ENCODE measurements around the gene PDGFD.

PDGFD gene

GRCh38 chr11:104076455-104076854 lies 87.5 kb downstream of the PDGFD start:
- Histone ChIP-seq H3K27me3 (ENCODE audit: insufficient read depth, low read length) (no peaks in the 10 kb centered on the region), H3K4me3 (ENCODE audit: low read length) (no peak overlapping the region), H3K36me3 (ENCODE audit: insufficient read depth, low read length) (no peaks in the 10 kb centered on the region), H3K4me1 (ENCODE audit: insufficient read depth, low read length) (no peaks in the 10 kb centered on the region), H2AFZ (ENCODE audit: low read depth, low read length) (no peak overlapping the region), H3K9me3 (ENCODE audit: low read length) (no peaks in the 10 kb centered on the region)

- no peaks in the 10 kb centered on the region for H3K27me3 ChIP-seq (ENCODE audit: insufficient read depth, low read length)
- no peaks in the 10 kb centered on the region for H3K4me1 ChIP-seq (ENCODE audit: insufficient read depth, low read length)
- H3K4me3 ChIP-seq (ENCODE audit: low read length), result no peak overlapping the region
- no peaks in the 10 kb centered on the region for H3K9me3 ChIP-seq (ENCODE audit: low read length)
- no peak overlapping the region for H2AFZ ChIP-seq (ENCODE audit: low read depth, low read length)
- H3K36me3 ChIP-seq (ENCODE audit: insufficient read depth, low read length), result no peaks in the 10 kb centered on the region
Measured at GRCh38 chr11:104075706-104076105, 88.2 kb downstream of the PDGFD start.

- Histone ChIP-seq H3K4me1 (ENCODE audit: insufficient read depth, low read length) (no peaks in the 10 kb centered on the region), H3K4me3 (ENCODE audit: low read length) (no peak overlapping the region), H3K27me3 (ENCODE audit: insufficient read depth, low read length) (no peaks in the 10 kb centered on the region), H3K9me3 (ENCODE audit: low read length) (no peaks in the 10 kb centered on the region), H3K36me3 (ENCODE audit: insufficient read depth, low read length) (no peaks in the 10 kb centered on the region), H2AFZ (ENCODE audit: low read depth, low read length) (no peak overlapping the region)
Measured at GRCh38 chr11:104075091-104075490, 88.9 kb downstream of the PDGFD start.

DNA sequence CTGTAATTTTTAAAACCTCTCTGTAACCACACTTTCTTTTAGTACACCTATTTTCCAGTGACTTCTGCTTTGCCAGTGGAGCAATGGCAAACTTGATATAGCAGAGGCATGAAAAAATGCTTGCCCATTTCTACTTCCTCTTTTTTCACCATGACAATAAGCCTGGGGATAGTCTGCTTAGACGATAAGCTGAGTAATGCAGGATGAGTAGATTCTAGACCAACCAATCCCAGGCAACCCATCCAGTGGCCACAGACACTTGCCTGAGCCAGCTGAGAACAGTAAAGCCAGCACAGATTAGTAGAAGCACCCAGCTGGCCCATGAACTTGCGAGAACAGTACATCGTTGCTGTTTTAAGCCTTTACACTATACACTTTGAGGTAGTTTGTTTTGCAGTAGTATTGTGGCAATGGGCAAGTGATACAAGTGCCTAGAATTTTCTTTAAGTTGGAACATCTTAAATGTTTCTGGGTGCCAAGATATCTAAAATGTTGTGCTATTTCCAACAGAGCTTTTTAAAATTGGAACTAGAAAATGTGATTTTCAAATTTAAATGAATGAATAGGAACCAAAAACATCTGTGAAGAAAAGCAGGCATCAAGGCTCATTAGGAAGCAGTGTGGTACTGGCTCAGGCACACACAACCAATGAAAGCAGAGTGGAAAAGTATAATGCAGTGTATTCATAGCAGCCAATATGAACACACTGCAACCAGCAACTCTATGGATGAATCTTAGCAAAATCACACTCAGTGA lies 89.8 kb downstream of the PDGFD start:
- no peak overlapping the region for H3K4me3 ChIP-seq (ENCODE audit: low read length)
- H3K27me3 ChIP-seq (ENCODE audit: insufficient read depth, low read length), result no peaks in the 10 kb centered on the region
- no peak overlapping the region for H2AFZ ChIP-seq (ENCODE audit: low read depth, low read length)
- H3K36me3 ChIP-seq (ENCODE audit: insufficient read depth, low read length), result no peaks in the 10 kb centered on the region
- H3K9me3 ChIP-seq (ENCODE audit: low read length), result no peaks in the 10 kb centered on the region
- H3K4me1 ChIP-seq (ENCODE audit: insufficient read depth, low read length), result no peaks in the 10 kb centered on the region

DNA sequence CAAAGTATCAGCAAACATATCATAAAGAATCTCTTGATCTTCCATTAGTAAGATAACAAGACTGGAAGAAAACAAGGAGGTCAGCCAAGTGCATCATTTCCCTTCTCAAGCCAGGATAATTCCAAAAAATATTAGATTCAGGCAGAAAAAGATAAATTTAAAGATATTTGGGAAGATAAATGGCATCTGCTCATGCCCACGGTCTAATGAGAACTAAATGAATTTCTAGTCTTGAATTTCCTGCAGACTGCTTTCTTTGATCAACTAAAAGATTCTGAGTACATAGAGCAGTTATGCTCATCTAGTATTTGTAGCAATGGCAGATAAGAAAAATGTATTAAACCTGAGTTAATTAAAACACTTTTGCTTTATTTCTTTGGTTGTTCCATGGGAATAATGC lies 96.4 kb downstream of the PDGFD start:
- Histone ChIP-seq H3K4me1 (ENCODE audit: insufficient read depth, low read length) (no peaks in the 10 kb centered on the region), H3K36me3 (ENCODE audit: insufficient read depth, low read length) (no peaks in the 10 kb centered on the region), H3K9me3 (ENCODE audit: low read length) (no peaks in the 10 kb centered on the region), H2AFZ (ENCODE audit: low read depth, low read length) (no peak overlapping the region), H3K4me3 (ENCODE audit: low read length) (no peak overlapping the region), H3K27me3 (ENCODE audit: insufficient read depth, low read length) (no peaks in the 10 kb centered on the region)

DNA sequence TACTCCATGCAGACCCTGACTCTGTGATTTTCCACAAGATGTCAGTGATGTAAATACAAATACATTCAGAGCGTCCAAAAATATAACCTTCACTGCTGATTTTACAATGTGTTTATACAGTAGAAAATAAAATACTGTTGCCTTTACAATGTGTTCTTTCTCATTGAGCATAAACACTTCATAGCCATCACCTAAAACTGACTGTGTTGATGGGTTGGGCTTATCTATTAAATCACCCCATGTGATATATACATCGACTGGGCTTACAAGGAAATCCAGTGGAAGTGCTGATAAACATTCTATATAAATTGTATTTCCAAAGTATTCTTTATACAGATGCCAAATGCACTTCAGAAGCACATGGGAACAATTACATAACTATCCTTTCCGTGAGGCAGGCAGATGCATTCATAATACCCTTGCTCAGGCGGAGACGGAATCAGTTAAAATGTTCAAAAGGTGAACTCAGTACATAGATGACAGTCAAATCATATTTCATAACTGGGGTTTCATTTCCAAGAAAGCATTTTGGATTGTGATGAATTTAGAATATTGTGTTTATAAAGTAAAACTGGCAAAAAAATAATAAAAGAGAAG lies 99.8 kb downstream of the PDGFD start:
- Histone ChIP-seq H3K36me3 (ENCODE audit: insufficient read depth, low read length) (no peaks in the 10 kb centered on the region), H3K9me3 (ENCODE audit: low read length) (no peaks in the 10 kb centered on the region), H3K4me1 (ENCODE audit: insufficient read depth, low read length) (no peaks in the 10 kb centered on the region), H3K4me3 (ENCODE audit: low read length) (no peak overlapping the region), H2AFZ (ENCODE audit: low read depth, low read length) (no peak overlapping the region), H3K27me3 (ENCODE audit: insufficient read depth, low read length) (no peaks in the 10 kb centered on the region)

DNA sequence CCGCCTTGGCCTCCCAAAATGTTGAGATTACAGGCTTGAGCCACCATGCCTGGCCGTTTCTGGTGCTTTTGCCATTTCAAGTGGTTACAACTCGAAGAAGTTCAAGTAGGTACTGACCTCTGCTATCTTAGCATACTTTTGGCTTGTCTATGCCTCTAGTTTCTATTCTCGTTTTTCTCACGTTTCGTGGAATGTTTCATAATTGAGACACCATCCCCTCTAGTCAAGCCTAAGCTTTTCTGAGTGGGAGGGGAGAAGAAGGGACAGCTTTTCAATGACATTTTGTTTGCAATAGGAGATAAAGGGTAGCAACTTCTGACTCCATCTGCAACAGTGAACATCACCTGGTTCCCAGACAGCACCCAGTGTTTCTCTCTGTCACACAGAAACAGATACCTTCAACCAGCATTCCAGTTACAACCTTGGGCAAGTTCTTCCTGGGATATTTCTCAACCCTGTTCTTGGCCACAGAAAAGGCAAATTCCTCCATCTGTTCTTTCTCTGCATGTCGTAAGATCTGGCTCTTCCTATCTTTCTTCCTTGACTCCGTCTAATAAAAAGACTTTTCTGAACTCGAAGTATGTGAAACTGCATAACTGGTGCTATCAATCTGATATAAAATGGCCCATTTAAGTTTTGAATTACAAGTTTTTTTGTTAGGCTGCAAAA lies 102.0 kb downstream of the PDGFD start:
- no peaks in the 10 kb centered on the region for H3K4me1 ChIP-seq (ENCODE audit: insufficient read depth, low read length)
- H2AFZ ChIP-seq (ENCODE audit: low read depth, low read length), result no peak overlapping the region
- no peaks in the 10 kb centered on the region for H3K36me3 ChIP-seq (ENCODE audit: insufficient read depth, low read length)
- H3K9me3 ChIP-seq (ENCODE audit: low read length), result no peaks in the 10 kb centered on the region
- H3K27me3 ChIP-seq (ENCODE audit: insufficient read depth, low read length), result no peaks in the 10 kb centered on the region
- H3K4me3 ChIP-seq (ENCODE audit: low read length), result no peak overlapping the region

DNA sequence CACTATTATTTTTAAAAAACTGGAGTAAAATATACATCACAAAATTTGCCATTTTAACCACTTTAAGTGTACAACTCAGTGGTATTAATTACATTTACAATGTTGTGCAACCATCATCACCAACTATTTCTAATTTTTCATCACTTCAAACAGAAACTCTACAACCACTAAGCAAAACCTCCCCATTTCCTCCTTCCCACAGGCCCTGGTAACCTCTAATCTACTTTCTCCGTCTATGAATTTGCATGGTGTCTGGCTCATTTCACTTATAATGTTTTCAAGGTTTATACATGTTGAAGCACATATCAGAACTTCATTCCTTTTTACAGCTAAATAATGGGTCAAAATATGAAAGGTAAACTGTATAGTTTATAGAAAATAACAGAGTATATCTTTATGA lies 103.1 kb downstream of the PDGFD start:
- no peaks in the 10 kb centered on the region for H3K36me3 ChIP-seq (ENCODE audit: insufficient read depth, low read length)
- no peak overlapping the region for H2AFZ ChIP-seq (ENCODE audit: low read depth, low read length)
- no peak overlapping the region for H3K4me3 ChIP-seq (ENCODE audit: low read length)
- H3K9me3 ChIP-seq (ENCODE audit: low read length), result no peaks in the 10 kb centered on the region
- H3K4me1 ChIP-seq (ENCODE audit: insufficient read depth, low read length), result peaks cover under 1% of the 10 kb centered on the region
- H3K27me3 ChIP-seq (ENCODE audit: insufficient read depth, low read length), result no peaks in the 10 kb centered on the region

DNA sequence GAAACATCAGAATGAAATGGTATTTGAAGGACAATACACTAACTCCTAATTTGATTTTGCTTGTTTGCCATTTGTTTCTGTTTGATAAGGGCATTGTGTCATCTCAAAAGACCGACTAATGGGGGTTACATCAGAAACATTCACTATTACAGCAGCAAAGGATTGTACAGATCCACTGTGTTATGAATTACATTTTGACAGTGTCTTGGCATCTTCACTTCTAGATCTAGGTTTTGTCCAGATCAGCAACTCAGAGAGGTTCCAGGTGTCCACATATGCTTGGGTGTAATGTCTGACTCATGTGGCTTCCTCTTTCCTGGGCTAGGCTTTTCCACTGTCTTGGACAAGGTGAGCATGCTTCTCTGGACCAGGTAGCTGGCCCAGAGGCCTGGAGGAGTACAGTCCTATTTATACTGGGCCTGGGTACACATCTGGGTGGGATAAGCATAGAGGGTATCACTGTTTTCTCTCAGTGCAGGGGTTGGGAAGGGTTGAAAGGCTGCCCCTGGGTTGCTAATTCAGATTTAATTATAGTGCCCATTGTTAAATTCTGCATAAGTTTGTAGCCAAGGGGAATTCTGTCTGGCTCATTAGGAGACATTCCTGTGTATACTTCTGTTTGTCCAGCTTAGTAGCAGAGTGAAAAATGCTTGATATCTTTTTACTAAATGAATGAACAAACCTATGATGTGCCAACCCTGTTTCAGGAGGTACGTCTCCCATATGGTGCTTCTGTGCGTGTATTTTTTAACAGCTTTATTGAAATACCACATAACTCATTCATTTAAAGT lies 103.7 kb downstream of the PDGFD start:
- Histone ChIP-seq H2AFZ (ENCODE audit: low read depth, low read length) (no peak overlapping the region), H3K4me1 (ENCODE audit: insufficient read depth, low read length) (peaks cover 7% of the 10 kb centered on the region), H3K36me3 (ENCODE audit: insufficient read depth, low read length) (no peaks in the 10 kb centered on the region), H3K27me3 (ENCODE audit: insufficient read depth, low read length) (no peaks in the 10 kb centered on the region), H3K9me3 (ENCODE audit: low read length) (no peaks in the 10 kb centered on the region), H3K4me3 (ENCODE audit: low read length) (no peak overlapping the region)

DNA sequence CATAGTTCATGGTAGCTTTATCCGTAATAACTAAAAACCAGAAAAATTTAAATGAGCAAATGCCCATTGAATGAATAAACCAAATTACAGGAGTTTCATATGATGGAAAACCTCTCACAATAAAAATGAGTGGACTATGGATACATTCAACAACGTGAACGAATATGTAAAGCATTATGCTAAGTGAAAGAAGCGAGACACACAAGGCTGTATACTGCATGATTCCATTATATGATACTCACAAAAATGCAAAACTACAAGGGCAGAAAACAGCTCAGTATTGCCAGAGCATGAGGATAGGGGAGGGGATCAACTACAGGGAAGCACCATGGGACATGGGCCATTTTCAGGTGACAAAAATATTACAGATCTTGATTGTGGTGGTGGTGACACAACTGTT lies 105.3 kb downstream of the PDGFD start:
- Histone ChIP-seq H3K36me3 (ENCODE audit: insufficient read depth, low read length) (no peaks in the 10 kb centered on the region), H3K9me3 (ENCODE audit: low read length) (no peaks in the 10 kb centered on the region), H3K4me1 (ENCODE audit: insufficient read depth, low read length) (peaks cover 9% of the 10 kb centered on the region), H3K4me3 (ENCODE audit: low read length) (no peak overlapping the region), H2AFZ (ENCODE audit: low read depth, low read length) (no peak overlapping the region), H3K27me3 (ENCODE audit: insufficient read depth, low read length) (no peaks in the 10 kb centered on the region)

DNA sequence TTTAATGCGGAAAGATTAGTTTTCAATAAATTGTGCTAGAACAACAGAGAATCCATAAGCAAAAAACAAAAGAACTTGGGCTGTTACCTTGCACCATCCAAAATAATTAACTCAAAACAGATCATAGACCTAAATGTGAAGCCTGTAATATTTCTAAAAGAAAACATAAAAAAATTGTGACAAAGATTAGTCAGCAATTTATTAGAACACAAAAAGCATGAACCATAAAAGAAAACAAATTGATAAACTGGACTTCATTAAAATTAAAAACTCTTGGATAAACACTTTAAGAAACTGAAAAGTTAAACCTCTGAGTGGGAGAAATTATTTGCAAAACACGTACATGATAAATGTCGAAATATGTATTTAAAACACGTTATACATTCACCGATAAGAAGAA lies 106.0 kb downstream of the PDGFD start:
- no peaks in the 10 kb centered on the region for H3K9me3 ChIP-seq (ENCODE audit: low read length)
- peaks cover 9% of the 10 kb centered on the region for H3K4me1 ChIP-seq (ENCODE audit: insufficient read depth, low read length)
- no peak overlapping the region for H3K4me3 ChIP-seq (ENCODE audit: low read length)
- no peaks in the 10 kb centered on the region for H3K27me3 ChIP-seq (ENCODE audit: insufficient read depth, low read length)
- no peak overlapping the region for H2AFZ ChIP-seq (ENCODE audit: low read depth, low read length)
- H3K36me3 ChIP-seq (ENCODE audit: insufficient read depth, low read length), result no peaks in the 10 kb centered on the region

- Histone ChIP-seq H2AFZ (ENCODE audit: low read depth, low read length) (no peak overlapping the region), H3K9me3 (ENCODE audit: low read length) (no peaks in the 10 kb centered on the region), H3K36me3 (ENCODE audit: insufficient read depth, low read length) (no peaks in the 10 kb centered on the region), H3K4me3 (ENCODE audit: low read length) (no peak overlapping the region), H3K4me1 (ENCODE audit: insufficient read depth, low read length) (peaks cover 9% of the 10 kb centered on the region), H3K27me3 (ENCODE audit: insufficient read depth, low read length) (no peaks in the 10 kb centered on the region)
Measured at GRCh38 chr11:104055596-104055995, 108.4 kb downstream of the PDGFD start.

Data from neuron (in vitro differentiated cells).